H1 (cell line): ENCODE results near the gene USP9Y.

Experiments
- ATF2 ChIP-seq: IDR thresholded peaks from 2 replicates; pipeline ENCODE4 v1.6.1; 2012; ENCODE audit warnings: low read length, inconsistent platforms
- CBX5 ChIP-seq: fragments of 300-800, 300-1000 bp; sonication (generic); IDR thresholded peaks from 2 replicates; pipeline ENCODE4 v1.7.1; 2016; ENCODE audit warnings: antibody characterized with exemption, low read length, low read depth
- CTCF ChIP-seq, 3 experiments: IDR thresholded peaks; 1 replicate in 2 of 3; 2 replicates in 1 of 3; pipeline versions ENCODE4 v1.5.1 to v1.6.1; 2011; ENCODE audit warnings: low read length in 3 of 3, mild to moderate bottlenecking in 3 of 3, inconsistent platforms in 2 of 3, low read depth in 1 of 3, moderate library complexity in 1 of 3; ENCODE audit not compliant: insufficient read depth in 1 of 3; ENCODE audit errors: control extremely low read depth in 1 of 3
- EZH2 ChIP-seq: fragments of 200-600 bp; sonication (generic); IDR thresholded peaks from 2 replicates; pipeline ENCODE4 v1.7.1; 2012; ENCODE audit warnings: low read depth, mild to moderate bottlenecking, moderate library complexity, low read length, inconsistent platforms; ENCODE audit not compliant: severe bottlenecking
- GABPA ChIP-seq: IDR thresholded peaks from 2 replicates; pipeline ENCODE4 v1.6.1; 2011; ENCODE audit warnings: mild to moderate bottlenecking, low read length, moderate library complexity, borderline replicate concordance; ENCODE audit not compliant: insufficient read depth
- JUN ChIP-seq: IDR thresholded peaks from 2 replicates; pipeline ENCODE4 v1.6.1; 2011; ENCODE audit warnings: low read depth, mild to moderate bottlenecking, improper control_type of control experiment, low read length
- YY1 ChIP-seq: IDR thresholded peaks from 2 replicates; pipeline ENCODE4 v1.6.1; 2011; ENCODE audit warnings: low read depth, mild to moderate bottlenecking, low read length
- ZNF274 ChIP-seq: IDR thresholded peaks from 2 replicates; pipeline ENCODE4 v1.7.0; 2012; ENCODE audit warnings: low read length, borderline replicate concordance; ENCODE audit errors: extremely low read depth

GRCh38 chrY:12742725-12743124 lies 41.7 kb downstream of the USP9Y start:
- no peak for TF ChIP-seq CTCF (IDR thresholded peaks at IDR 0.05; ENCODE audit: control extremely low read depth in 1 of 3, insufficient read depth in 1 of 3, low read depth in 1 of 3, low read length in 3 of 3)
- TF ChIP-seq ATF2, result no peak
- TF ChIP-seq YY1, result no peak
- no peak for TF ChIP-seq JUN
- no peak for TF ChIP-seq EZH2
- TF ChIP-seq ZNF274, result no peak
- no peak for TF ChIP-seq CBX5
- TF ChIP-seq GABPA, result no peak
